GM23338 (cell line): ENCODE results near the gene DSG3. TPM values are rescaled to one million over a fixed set of nuclear protein-coding genes. Genes with fewer than 3 reads are reported as not detected.

Experiments
- ATAC-seq: fragments of 200-7000 bp; cut with Tn5 transposase; 3 replicates; pipeline ENCODE4 v1.9.1; 2020
- DNase-seq: peaks from one replicate; pipeline ENCODE4 v3.0.0-alpha.2; 2015; ENCODE audit warnings: low spot score
- H2AFZ ChIP-seq: fragments of 200-600 bp; sonication (generic); 2 replicates; pipeline ENCODE4 v1.8.0; 2016; ENCODE audit warnings: antibody characterized with exemption, mild to moderate bottlenecking, moderate library complexity
- H3F3A ChIP-seq: fragments of 200-600 bp; sonication (generic); replicated peaks from 2 replicates; pipeline ENCODE4 v1.8.0; 2017; ENCODE audit warnings: antibody characterized with exemption, mixed run types, low read depth
- H3K27ac ChIP-seq: fragments of 200-600 bp; sonication (generic); 2 replicates; pipeline ENCODE4 v1.6.1; 2016; ENCODE audit warnings: low read depth
- H3K27me3 ChIP-seq: fragments of 200-600 bp; sonication (generic); 2 replicates; pipeline ENCODE4 v1.8.0; 2016; ENCODE audit warnings: mild to moderate bottlenecking, mixed run types, moderate library complexity; ENCODE audit not compliant: insufficient read depth
- H3K36me3 ChIP-seq: fragments of 200-600 bp; sonication (generic); 2 replicates; pipeline ENCODE4 v1.8.0; 2016; ENCODE audit warnings: mild to moderate bottlenecking; ENCODE audit not compliant: insufficient read depth
- H3K4me1 ChIP-seq: fragments of 200-600 bp; sonication (generic); 2 replicates; pipeline ENCODE4 v1.8.0; 2016; ENCODE audit warnings: mild to moderate bottlenecking, moderate library complexity; ENCODE audit not compliant: insufficient read depth
- H3K4me2 ChIP-seq: fragments of 200-600 bp; sonication (generic); 2 replicates; pipeline ENCODE4 v1.7.1; 2017; ENCODE audit warnings: mixed run types
- H3K4me3 ChIP-seq: fragments of 200-600 bp; sonication (generic); 2 replicates; pipeline ENCODE4 v1.6.1; 2016; ENCODE audit warnings: mixed run types
- H3K79me2 ChIP-seq: fragments of 200-600 bp; sonication (generic); replicated peaks from 2 replicates; pipeline ENCODE4 v1.8.0; 2017; ENCODE audit warnings: mild to moderate bottlenecking; ENCODE audit not compliant: insufficient read depth
- H3K9me2 ChIP-seq: fragments of 200-600 bp; sonication (generic); 2 replicates; pipeline ENCODE4 v1.8.0; 2017; ENCODE audit not compliant: insufficient read depth
- H4K20me1 ChIP-seq: fragments of 200-600 bp; sonication (generic); replicated peaks from 2 replicates; pipeline ENCODE4 v1.8.0; 2017; ENCODE audit warnings: mild to moderate bottlenecking; ENCODE audit not compliant: insufficient read depth
- H3K27ac Mint-ChIP-seq: 2 replicates; pipeline ENCODE4 v1.8.0; 2020; ENCODE audit warnings: inconsistent platforms, mild to moderate bottlenecking, moderate library complexity, mixed read lengths
- H3K27me3 Mint-ChIP-seq: 3 replicates; pipeline ENCODE4 v1.8.0; 2022; ENCODE audit warnings: low read depth, mild to moderate bottlenecking, moderate library complexity, mixed read lengths, inconsistent platforms; ENCODE audit not compliant: insufficient read depth, poor library complexity
- H3K36me3 Mint-ChIP-seq: 3 replicates; pipeline ENCODE4 v1.8.0; 2021; ENCODE audit warnings: low read depth, mild to moderate bottlenecking, inconsistent platforms, moderate library complexity, mixed read lengths
- H3K4me1 Mint-ChIP-seq: 3 replicates; pipeline ENCODE4 v1.8.0; 2020; ENCODE audit warnings: mild to moderate bottlenecking, inconsistent platforms, mixed read lengths
- H3K4me3 Mint-ChIP-seq: 3 replicates; pipeline ENCODE4 v1.8.0; 2021; ENCODE audit warnings: moderate library complexity, mild to moderate bottlenecking, inconsistent platforms, mixed read lengths
- H3K9me3 Mint-ChIP-seq: 3 replicates; pipeline ENCODE4 v1.8.0; 2020; ENCODE audit warnings: moderate library complexity, mild to moderate bottlenecking, inconsistent platforms, mixed read lengths
- ETS1 ChIP-seq: IDR thresholded peaks from 2 replicates; pipeline ENCODE4 v1.6.1; 2016; ENCODE audit warnings: antibody characterized with exemption
- EZH2 ChIP-seq: fragments of 200-600 bp; sonication (generic); IDR thresholded peaks from one replicate; pipeline ENCODE4 v1.8.0; 2017; ENCODE audit warnings: antibody characterized with exemption, mild to moderate bottlenecking, low read depth; ENCODE audit not compliant: unreplicated experiment
- EZH2phosphoT487 ChIP-seq: fragments of 200-600 bp; sonication (generic); IDR thresholded peaks from one replicate; pipeline ENCODE4 v1.8.1; 2018; ENCODE audit warnings: antibody characterized with exemption; ENCODE audit not compliant: unreplicated experiment
- JUNB ChIP-seq: IDR thresholded peaks from one replicate; pipeline ENCODE4 v1.6.1; 2016; ENCODE audit warnings: antibody characterized with exemption; ENCODE audit not compliant: unreplicated experiment
- NANOG ChIP-seq: IDR thresholded peaks from 2 replicates; pipeline ENCODE4 v1.6.1; 2016; ENCODE audit warnings: antibody characterized with exemption, borderline replicate concordance
- POLR2AphosphoS5 ChIP-seq: IDR thresholded peaks from 2 replicates; pipeline ENCODE4 v1.6.1; 2016; ENCODE audit warnings: antibody characterized with exemption, low read depth
- STAT1 ChIP-seq: IDR thresholded peaks from one replicate; pipeline ENCODE4 v1.6.1; 2016; ENCODE audit warnings: antibody characterized with exemption; ENCODE audit not compliant: unreplicated experiment
- ZNF114 ChIP-seq: fragments of 250-450 bp; sonication (Bioruptor Pico); IDR thresholded peaks from 2 replicates; pipeline ENCODE4 v1.5.0; 2020; ENCODE audit warnings: mild to moderate bottlenecking, moderate library complexity
- ZNF331 ChIP-seq: fragments of 250-450 bp; sonication (Bioruptor Pico); IDR thresholded peaks from 2 replicates; pipeline ENCODE4 v1.5.0; 2020; ENCODE audit warnings: low read depth, mild to moderate bottlenecking, moderate library complexity
- polyA plus RNA-seq: library from polyadenylated mRNA; unstranded; fragments of >200 nt; fragmentation: Nextera tagmentation; extraction: Ambion mirVana; gene quantifications from 2 replicates; pipeline ENCODE4 v1.2.1, GENCODE V29; 2016
- total RNA-seq: library from RNA; depleted of rRNA; stranded (reverse); fragments of >200 nt; shearing (Covaris generic); gene quantifications from 2 replicates; pipeline ENCODE4 v1.2.3, GENCODE V29; 2014
- TF ChIP-seq, protein P1 (sequence below): IDR thresholded peaks from one replicate; pipeline ENCODE4 v1.6.1; 2018; ENCODE audit warnings: antibody characterized with exemption; ENCODE audit not compliant: unreplicated experiment
- TF ChIP-seq, protein P2 (sequence below), 2 experiments: fragments of 200-600 bp in 1 of 2; sonication (generic) in 1 of 2; conservative IDR thresholded peaks; 2 replicates each; pipeline versions ENCODE4 v1.5.1 to v1.6.1; 2016 to 2017; ENCODE audit warnings: antibody characterized with exemption in 2 of 2, low read depth in 2 of 2, mild to moderate bottlenecking in 2 of 2, moderate library complexity in 1 of 2

Gene DSG3
- total and polyA plus RNA-seq, 2 experiments from 2014 or later = 0.05 to 0.24 TPM

DNA sequence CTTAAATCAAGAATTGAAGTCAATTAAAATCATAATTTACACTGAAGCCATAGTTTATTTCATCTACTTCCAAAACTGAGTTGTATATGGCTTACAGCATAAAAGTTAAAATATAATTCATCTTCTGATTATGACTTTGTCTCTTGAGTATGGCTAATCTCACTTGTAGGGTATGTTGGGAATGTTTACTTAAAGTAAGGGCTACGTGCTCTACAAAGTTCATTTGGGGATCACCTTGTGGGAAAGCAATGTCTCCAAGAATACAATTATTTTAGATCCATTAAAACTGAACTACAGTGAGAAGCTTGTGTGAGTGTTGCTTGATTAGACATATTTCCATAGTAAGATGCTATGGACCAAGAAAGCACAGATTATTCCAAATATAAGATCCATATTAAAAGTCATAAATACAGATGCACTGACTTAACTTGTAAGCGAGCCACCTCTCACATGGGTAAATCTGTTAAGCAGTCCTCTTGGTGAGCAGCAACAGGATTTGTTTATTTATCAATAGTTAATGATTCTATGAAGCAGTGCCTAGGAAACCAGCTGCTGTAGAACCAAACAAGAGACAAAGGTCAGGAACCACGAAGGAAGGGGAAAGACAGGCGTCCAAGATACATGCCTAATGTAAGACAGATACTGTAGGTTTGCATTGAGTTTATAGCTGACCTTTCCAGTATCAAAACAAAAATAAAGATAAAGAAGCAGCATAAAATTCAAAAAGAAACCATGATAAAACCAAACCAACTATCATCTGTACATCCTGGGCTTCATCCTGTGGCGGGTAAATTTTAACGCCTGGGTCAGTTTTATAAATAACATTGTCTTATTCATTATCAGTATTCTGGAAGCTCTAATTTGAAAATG is 46.1 kb upstream of the DSG3 start:
- no peak for ATAC-seq
- H3K27ac Mint-ChIP-seq = no peak overlapping the region

More for the DNA sequence above, 46.1 kb upstream of the DSG3 start:
- H3K4me2 ChIP-seq = no peak overlapping the region
- no peak overlapping the region for H3K27ac ChIP-seq
- Mint-ChIP-seq H3K4me1 (no peaks in the 10 kb centered on the region), H3K27me3 (no peaks in the 10 kb centered on the region), H3K36me3 (no peaks in the 10 kb centered on the region), H3K4me3 (no peak overlapping the region), H3K9me3 (no peaks in the 10 kb centered on the region)
- H3F3A ChIP-seq = no peaks in the 10 kb centered on the region
- no peak for DNase-seq
- no peaks in the 10 kb centered on the region for H3K9me2 ChIP-seq
- no peaks in the 10 kb centered on the region for H3K79me2 ChIP-seq
- H3K36me3 ChIP-seq = no peaks in the 10 kb centered on the region
- H2AFZ ChIP-seq = no peak overlapping the region
- TF ChIP-seq STAT1 (no peak), POLR2AphosphoS5 (no peak), NANOG (no peak), EZH2 (no peak), EZH2phosphoT487 (no peak), ZNF331 (CRISPR knock-in tag) (no peak), ZNF114 (no peak), JUNB (no peak), ETS1 (no peak)
- TF ChIP-seq, protein P1, sequence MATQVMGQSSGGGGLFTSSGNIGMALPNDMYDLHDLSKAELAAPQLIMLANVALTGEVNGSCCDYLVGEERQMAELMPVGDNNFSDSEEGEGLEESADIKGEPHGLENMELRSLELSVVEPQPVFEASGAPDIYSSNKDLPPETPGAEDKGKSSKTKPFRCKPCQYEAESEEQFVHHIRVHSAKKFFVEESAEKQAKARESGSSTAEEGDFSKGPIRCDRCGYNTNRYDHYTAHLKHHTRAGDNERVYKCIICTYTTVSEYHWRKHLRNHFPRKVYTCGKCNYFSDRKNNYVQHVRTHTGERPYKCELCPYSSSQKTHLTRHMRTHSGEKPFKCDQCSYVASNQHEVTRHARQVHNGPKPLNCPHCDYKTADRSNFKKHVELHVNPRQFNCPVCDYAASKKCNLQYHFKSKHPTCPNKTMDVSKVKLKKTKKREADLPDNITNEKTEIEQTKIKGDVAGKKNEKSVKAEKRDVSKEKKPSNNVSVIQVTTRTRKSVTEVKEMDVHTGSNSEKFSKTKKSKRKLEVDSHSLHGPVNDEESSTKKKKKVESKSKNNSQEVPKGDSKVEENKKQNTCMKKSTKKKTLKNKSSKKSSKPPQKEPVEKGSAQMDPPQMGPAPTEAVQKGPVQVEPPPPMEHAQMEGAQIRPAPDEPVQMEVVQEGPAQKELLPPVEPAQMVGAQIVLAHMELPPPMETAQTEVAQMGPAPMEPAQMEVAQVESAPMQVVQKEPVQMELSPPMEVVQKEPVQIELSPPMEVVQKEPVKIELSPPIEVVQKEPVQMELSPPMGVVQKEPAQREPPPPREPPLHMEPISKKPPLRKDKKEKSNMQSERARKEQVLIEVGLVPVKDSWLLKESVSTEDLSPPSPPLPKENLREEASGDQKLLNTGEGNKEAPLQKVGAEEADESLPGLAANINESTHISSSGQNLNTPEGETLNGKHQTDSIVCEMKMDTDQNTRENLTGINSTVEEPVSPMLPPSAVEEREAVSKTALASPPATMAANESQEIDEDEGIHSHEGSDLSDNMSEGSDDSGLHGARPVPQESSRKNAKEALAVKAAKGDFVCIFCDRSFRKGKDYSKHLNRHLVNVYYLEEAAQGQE = no peak
- TF ChIP-seq, protein P2, sequence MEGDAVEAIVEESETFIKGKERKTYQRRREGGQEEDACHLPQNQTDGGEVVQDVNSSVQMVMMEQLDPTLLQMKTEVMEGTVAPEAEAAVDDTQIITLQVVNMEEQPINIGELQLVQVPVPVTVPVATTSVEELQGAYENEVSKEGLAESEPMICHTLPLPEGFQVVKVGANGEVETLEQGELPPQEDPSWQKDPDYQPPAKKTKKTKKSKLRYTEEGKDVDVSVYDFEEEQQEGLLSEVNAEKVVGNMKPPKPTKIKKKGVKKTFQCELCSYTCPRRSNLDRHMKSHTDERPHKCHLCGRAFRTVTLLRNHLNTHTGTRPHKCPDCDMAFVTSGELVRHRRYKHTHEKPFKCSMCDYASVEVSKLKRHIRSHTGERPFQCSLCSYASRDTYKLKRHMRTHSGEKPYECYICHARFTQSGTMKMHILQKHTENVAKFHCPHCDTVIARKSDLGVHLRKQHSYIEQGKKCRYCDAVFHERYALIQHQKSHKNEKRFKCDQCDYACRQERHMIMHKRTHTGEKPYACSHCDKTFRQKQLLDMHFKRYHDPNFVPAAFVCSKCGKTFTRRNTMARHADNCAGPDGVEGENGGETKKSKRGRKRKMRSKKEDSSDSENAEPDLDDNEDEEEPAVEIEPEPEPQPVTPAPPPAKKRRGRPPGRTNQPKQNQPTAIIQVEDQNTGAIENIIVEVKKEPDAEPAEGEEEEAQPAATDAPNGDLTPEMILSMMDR (conservative IDR thresholded peaks at IDR 0.05; ENCODE audit: low read depth in 2 of 2) = no peak
- no peaks in the 10 kb centered on the region for H4K20me1 ChIP-seq
- H3K4me1 ChIP-seq = no peaks in the 10 kb centered on the region
- no peaks in the 10 kb centered on the region for H3K27me3 ChIP-seq
- H3K4me3 ChIP-seq = no peak overlapping the region
